HK-2 (cell line): ENCODE measurements around the gene SLC43A1.

Source experiments
- DNase-seq: peaks from one replicate; pipeline ENCODE4 v3.0.0-alpha.2; 2018; ENCODE audit not compliant: unreplicated experiment

SLC43A1 gene

DNA sequence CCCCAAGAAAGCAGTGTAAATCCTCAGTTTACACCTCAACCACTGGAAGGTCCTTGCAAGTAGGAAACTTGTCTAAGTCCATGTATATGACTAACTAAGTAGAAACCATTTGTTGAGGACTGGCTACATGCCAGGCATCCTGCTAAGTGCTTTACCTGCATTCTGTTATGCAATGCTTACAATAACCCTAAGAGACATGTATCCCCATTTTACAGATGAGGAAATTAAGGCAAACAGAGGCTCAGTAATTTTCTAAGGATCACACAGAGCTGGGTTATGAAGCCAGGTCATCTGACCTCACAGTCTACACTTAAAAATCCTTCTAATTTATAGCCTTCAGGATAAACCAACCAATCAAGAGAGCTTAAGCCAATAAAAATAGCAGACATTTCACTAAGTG, 13.5 kb upstream of the SLC43A1 start:
- no peak for DNase-seq

DNA sequence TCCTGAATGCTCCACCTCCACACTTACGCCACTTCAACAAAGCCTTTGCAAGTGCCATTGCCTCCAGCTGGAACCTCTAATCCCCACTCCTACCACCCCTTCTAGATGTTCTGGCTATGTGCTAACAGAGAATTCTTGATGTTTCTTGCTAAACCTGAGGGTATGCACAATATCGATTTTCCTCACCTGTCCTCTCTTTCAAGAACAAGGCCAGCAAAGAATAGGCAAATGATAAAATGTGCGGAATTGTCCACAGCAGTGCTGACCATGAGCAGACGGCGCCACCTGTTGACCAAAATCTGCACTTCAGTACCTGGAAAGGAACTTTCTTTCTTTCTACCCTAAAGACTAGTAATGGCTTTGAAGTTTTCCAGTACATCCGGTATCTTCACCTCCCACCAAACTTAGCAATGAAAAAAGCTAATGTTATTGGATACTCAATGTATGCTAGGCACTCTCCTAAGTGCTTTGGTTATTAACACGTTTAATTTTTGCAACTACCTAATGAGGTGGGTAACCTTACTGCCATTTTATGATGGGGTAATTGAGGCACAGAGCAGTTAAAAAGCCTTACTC, 11.6 kb upstream of the SLC43A1 start:
- DNase-seq = peak; percentile 51

DNA sequence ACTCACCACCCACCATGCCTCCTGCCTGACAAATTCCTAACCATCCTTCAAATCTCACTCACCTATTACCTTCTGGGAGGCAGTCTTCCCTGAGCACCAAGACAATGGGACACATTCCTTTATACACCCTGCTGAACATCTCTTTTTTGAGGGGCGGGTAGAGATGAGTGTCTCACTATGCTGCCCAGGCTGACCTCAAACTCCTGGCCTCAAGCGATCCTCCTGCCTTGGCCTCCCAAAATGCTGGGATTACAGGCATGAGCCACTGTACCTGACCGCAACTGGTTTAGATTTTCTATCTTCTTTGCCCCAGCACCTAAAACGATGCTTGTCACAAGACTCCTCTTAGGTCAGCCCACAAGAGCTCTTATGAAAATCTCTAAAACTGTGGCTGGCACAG, 7.9 kb upstream of the SLC43A1 start:
- DNase-seq = no peak

DNA sequence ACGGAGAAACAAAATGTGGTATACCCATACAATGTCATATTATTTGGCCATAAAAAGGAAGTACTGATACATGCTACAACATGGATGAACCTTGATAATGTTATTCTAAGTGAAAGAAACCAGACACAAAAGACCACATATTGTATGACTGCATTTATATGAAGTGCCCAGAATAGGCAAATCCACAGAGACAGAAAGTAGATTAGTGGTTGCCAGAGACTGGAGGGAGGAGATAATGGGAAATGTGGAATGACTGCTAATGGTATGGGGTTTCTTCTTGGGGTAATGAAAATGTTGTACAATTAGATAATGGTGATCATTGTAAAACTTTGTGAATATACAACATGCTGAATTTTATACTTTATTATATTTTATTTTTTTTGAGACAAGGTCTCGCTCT, 5.6 kb upstream of the SLC43A1 start:
- no peak for DNase-seq

DNA sequence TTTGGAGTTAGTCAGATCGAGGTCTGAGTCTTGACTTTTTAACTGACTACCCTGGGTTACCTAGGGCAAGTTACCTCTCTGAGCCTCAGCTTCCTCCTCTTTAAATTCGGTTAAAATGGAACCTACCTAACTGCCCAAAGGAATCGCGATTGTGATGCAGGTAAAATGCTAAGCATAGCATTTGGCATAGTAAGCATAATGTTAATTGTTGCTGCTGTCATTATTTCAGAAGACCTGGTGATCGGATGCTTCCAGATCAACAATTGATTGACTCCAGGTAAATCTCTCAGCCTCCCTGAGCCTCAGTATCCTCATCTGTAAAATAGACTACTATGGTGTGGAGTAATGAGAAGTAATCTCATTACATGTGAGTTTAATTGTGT, 550 bp upstream of the SLC43A1 start:
- no peak for DNase-seq

DNA sequence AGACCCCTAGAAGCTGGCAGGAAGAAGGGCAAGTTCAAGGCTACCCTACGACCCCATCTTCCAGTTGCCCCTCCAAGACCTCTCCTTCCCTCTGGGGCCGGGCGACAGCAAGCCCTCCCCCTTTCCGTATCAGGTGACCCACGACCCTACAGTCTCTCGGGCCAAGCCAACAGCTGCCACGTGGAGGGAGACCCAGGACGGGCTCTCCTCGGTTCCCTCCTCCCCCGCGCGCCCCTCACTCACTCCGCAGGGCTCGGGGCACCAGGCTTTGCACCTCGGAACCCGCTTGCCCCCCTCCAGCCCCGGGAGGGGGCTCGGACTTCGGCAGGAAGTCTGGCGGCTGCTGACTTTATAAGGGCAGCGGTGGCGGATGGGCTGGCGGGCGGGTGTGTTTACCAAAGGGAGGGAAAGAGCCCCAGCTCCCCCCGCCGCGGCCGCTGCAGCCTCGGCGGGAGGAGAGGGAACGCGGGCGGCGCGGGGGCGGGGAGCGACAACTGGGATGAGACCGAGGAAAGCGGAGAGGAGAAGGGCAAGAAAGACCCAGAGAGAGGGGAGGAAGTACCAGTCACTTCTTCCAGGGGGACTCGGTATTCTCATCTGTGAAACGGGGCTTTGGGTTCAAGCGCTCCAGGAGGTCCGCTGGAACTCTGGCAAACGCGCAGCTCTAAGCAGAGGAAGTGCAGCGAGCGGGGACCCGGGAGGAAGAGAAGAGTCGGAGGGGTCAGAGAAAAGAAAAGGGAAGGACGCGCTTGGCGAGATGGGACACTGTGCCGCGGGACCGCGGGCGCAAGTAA, 767 bp downstream of the SLC43A1 start:
- peak; percentile 13 for DNase-seq

DNA sequence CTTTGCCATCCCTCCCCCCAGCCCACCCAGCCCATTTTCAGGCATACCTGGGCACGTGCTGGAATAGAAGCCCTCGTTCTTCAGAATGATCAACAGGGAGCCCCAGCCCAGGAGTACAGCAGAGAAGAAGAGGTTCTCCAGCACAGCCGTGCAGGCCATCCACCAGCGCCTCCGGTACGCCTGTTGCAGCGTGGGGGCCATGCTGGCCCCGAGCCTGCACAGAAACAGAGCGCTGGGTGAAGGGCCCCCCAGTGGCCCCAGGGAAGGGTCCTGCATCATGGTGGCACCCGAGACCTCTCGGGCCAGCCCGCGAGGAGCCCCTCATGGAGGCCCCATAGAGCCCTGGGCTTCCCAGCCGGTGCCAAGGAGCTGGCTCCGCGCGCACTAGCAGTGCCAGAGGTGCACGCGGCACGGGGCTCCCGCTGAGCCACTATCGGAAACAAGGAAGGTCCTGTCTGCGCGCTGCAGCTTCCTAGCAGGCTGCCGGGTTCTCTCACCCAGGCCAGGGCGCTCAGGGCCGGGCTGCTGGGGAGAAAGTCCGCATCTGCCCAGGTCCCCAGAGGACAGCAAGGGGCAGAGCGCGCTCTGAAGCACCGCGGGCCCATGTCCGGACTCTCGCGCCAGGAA, 1.5 kb downstream of the SLC43A1 start:
- no peak for DNase-seq

DNA sequence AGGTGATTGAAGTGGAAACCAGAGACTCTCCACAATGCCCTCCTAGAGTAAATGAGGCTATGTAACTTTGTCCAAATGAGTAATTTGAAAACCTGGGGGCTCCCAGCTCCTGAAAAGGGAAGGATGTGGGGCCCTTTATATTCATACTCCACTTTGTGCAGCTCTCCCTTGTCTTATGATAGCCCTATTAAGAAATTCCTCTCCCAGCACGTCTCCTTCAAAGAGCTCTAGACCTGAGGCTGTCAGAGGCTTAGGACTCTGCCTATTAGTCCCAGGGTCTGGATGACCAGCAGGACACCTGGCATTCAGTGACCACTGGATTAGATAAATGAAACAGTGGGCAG, 2.1 kb downstream of the SLC43A1 start:
- DNase-seq = no peak

DNA sequence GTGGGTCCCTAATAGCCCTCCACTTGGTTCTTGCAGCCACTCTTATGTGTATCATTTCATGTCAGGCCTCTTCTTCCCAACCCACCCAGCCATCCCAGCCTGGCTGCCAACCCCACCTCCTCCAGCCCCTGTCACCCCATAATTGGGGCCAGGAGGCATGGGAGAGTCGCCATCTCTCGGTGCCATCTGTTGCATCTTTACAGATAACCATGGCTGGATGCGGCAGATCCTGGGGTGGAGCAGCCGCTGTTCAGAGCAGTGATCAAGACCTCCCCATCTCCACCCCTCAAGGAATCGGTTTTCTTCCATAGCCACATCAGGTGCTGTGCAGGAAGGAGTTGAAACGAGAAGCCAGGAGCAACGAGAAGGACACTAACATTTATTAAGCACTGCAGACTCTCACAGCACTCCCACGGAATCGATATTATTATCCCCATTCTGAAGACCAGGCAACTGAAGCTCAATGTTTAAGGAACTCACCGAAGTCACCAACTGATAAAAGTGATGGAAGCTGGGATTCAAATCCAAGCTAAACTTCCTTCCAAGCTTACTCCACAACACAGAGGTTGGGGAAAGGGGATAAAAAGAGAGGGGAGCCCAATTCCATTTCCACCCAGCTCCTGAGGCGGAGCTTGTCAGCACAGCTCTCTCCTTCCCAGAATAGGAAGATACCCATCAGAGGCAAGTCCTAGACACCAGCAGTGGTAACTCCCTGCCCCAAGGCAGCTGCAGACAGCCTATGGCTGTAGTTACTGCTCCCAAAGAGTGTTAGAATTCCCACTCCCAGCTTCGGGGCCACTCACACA, 2.7 kb downstream of the SLC43A1 start:
- DNase-seq = no peak

DNA sequence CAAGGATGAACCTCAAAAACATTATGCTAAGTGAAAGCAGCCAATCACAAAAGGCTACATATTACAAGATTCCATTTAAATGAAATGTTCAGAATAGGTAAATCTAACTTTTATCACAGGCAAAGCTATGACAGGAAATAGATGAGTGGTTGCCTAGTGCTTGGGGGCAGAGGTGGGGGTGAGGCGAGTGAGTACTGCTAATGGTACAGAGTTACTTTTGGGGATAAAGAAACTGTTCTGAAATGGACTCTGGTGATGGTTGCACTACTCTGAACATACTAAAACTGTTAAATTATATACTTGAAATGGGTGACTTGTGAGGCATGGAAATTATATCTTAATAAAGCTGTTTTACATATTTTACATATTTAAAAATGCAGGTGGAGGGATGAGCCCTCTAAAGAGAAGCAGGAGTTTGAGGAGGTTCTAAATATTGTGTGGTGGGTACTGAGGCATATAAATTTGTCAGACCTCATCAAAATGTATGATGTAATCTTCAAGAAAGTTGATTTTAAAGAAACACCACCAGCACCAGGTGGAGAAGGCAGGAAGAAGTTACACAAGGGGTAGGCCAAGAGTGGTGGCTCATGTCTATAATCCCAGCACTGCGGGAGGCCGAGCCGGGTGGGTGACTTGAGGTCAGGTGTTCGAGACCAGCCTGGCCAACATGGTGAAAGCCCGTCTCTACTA, 3.6 kb downstream of the SLC43A1 start:
- DNase-seq = no peak

DNA sequence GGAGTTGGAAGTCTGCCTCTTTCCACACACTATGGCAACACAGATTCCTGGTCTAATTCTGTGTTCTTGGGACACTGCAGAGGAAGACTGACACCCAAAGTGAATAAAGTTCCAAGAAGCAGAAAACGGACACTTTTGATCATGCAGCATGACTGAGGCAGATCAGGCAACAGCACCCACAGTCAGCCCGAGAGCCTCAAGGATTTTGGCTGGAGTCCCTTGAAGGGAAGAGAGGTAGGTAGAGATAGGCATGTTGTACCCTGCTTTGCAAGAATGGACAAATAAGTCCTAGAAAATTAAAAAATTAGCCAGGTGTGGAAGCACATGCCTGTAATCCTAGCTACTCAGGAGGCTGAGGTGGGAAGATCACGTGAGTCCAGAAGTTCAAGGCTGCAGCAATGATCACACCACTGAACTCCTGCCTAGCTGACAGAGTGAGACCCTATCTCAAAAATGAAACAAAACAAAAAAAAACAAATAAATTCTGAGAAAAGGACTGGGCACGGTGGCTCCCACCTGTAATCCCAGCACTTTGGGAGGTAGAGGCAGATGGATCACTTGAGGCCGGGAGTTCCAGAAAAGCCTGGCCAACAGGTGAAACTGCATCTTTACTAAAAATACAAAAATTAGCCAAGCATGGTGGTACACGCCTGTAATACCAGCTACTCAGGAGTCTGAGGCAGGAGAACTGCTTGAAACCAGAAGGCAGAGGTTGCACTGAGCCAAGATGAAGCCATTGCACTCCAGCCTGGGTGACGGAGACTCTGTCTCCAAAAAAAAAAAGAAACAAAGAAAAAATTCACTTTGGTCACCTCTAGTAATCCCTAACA, 6.9 kb downstream of the SLC43A1 start:
- no peak for DNase-seq

DNA sequence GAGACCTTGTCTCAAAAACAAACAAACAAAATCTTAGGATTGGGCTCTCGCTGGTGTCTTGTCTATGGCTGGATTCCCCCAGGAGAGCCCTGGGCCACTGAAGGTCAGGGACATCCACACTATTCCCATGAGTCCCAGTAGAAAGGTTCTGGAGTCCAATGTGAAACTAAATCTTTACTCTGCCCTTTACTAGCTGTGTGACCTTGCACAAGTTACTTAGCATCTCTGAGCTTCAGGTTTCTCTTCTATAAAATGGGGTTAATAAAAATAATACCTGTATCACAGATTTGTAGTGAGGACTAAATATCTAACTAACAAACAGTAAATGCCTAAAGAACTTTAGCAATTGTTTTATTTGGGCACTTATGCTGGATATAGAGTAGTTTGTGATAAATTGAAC, 9.0 kb downstream of the SLC43A1 start:
- no peak for DNase-seq

DNA sequence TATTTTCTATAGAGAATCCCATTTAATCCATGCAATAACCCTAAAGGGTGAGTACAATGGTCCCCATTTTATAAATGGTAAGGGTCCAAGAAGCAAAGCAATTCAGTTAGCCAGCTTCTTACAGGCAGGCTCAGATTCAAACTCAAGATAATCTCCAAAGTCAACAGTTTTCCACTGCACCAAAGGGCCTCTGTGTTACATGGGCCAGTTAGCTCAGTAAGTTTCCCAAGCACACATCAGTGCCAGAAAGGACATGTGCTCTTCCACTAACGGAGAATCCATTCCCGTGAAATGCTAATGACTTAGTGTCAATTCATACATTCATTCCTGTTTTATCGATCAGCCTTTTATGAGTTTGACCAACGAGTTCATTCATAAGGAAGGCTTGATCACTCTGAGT, 11.0 kb downstream of the SLC43A1 start:
- DNase-seq = no peak

DNA sequence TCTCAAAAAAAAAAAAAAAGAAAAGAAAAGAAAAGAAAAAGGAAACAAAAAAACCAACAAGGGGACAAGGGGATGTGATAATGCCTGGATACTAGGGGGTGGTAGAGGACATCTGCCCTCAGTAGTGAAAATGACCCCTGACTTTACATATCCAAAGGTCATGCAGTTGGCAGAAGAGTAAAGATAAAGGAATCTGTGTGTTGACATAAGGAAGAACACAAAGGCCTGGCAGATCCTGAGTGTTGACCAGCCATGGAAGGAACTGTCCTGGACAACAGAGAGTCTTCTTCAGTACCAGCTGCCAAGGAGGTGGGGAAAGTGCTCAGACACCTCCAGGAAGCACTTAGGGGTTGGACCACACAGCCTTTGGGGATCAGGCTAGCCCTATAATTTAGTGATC, 12.6 kb downstream of the SLC43A1 start:
- no peak for DNase-seq

DNA sequence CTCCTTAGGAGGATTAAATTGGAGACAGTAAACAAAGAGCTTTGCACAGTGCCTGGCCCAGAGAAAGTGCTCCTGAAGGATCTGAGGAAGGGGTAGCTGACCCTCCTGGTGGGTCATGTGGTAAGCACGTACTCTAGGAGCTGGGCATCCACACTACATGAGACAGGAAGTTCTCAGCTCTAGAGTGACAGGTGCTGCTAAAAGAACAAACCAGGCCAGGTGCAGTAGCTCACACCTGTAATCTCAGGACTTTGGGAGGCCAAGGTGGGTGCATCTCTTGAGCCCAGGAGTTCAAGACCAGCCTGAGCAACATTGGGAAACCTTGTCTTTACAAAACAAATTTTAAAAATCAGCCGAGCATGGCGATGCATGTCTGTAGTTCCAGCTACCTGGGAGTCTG, 13.1 kb downstream of the SLC43A1 start:
- no peak for DNase-seq

DNA sequence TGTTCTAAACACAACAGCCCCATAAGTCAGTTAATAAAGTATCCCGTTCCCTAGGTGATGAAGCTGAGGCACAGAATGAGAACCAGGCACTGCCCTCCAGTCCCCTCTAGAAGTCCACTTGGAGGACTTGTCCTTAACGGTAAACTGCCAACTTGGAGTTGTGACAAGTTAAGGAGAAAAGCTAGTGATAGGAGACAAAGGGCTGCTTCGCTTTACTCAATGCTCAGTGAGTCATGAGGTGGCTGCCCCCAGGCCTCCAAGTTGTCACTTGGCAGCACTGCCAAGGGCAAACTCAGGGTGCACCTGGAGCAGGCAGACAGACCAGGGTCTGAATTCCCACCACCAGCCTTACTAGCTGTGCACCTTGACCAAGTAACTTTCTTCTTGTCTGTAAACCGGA, 13.5 kb downstream of the SLC43A1 start:
- DNase-seq = no peak

DNA sequence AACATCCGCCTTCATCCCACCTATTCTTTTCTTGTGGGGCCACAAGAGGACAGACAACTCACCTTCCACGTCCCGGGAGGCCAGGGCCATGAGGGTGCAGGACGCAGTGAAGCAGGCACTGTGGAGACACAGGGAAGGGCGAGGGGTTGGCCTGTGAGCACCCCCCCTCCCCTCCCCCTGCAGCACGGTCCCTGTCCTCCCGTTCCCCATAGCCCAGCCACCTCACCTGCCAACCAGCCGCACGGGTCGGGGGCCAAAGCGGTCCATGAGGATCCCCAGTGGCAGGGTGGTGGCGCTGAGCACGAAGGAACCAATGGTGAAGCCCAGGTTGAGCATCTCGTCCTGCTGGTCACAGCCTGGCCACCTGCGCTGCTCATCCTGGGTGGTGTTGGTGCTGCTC, 14.6 kb downstream of the SLC43A1 start:
- DNase-seq = no peak

DNA sequence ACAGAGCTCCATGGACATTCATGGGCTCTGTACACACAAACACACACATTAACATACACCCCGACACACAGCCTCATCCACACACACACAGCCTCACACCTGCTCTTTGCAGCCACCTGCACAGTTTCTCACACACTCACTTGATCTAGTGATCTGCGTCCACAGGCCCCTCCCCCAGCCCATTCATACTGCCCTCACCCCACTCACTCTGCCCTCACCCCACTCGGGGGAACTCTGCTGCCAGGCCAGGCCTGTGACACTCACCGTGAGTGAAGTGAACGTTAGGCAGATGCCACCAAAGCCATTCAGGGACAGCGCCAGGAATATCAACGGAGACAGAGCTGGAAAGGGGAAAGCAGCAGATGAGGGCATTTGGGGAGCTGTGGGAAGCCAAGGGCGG, 15.0 kb downstream of the SLC43A1 start:
- no peak for DNase-seq

DNA sequence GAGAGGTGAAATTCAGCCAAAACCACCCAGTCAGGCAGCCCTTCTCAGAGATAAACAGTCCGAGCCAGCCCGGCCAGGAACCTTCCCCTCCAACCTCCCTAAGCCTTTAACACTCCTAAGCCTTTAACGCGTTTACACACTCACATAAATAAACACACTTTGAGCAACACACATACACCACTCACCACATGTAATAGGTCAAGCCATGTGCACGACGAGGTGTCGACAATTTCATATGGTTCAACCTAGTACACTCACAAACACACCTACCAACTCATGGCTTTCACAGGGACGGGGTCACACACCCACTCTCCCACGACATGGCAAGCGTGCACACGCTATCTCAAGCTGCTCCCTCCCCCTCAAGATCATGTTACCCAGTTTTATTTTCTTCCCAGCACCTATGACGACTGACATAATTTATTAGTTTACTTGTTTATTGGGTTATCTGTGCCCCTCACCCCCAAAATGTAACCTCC, 15.5 kb downstream of the SLC43A1 start:
- no peak for DNase-seq

DNA sequence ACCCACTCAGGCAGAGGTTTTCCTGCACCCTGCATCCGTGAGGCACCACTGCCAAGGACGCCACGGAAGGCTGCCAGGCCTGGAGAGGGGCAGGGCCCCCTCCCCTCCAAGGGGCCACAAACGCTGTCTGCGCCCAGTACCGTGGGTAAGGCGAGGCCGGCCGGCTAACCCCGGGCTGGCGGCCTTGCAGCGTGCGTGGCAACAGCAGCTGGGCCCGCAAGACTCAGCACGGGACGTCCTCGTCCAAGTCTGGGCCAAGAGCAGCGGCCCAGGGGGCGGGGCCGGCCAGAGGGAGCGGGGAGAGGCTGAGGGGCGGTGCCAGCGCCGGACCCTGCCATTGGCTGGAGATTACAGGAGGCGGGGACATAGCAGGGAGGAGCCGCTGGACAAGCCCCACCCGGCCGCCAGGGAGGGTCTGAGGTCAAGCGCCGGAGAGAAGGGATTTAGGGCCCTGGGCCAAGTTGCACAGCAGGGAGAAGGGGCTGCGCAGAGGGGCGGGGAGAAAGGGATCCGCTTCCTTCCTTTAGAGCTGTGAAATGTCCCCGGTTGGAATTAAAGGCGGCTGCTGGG, 16.0 kb downstream of the SLC43A1 start:
- peak; percentile 74 for DNase-seq

DNA sequence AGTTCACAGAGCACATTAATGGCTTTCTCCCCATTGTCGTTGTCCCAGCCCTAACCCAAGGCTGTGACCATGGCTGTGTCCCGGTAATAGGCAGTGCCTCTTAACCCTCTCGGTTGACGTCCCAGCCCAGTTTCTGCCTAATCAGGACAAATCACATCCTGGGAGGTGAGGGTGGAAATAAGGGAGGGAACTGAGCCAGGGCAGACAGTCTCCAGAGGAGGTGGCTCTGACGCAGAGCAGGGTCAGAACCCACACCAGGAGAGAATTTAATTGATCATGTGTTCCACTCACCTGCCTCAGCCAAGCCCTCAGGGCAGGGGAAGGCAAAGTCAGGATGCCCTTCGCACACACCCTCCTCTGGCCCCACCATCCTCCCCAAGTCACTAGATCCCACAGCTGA, 17.0 kb downstream of the SLC43A1 start:
- DNase-seq = no peak
